NCI-H748 (cell line): Measurements from ENCODE around the gene RTP4.

Experiments used
- DNase-seq: peaks from one replicate; lab custom pipeline; 2025; ENCODE audit not compliant: unreplicated experiment; lab: John Stamatoyannopoulos, UW

Gene RTP4

DNA sequence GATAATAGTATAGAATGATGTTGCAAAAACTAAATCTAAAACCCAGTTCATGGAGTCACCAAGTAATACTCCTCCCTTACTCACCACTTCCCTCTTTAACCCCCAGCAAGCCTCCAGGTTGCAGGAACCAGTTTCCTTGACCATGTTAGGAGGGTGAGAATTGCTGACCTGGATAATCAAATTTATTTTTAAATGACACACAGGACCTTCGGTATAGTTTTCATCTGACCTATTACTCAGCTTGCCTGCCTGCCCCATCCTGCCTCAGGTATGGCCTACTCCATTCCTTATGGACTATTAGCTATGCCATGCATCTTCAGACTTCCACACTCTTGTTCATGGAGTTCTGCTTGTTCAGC lies 883 bp downstream of the RTP4 start:
- DNase-seq, result no peak

DNA sequence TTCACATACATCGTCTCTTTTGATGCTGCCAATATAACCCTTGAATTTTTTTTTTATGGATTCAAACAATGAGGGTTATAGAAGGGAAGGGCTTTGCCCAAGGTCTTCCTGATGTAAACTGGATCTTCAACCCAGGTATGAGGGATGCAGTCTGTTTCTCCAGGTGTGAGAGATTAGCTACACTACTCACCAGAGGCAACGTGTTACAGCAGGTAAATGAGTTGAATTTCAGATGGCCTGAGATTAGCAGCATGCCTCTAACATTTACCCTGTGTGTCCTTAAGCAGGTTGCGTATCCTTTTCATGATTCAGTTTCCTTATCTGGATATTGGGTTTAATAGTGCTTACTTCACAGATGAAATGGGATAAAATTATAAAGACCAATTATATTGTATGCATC lies 1.9 kb downstream of the RTP4 start:
- no peak for DNase-seq

DNA sequence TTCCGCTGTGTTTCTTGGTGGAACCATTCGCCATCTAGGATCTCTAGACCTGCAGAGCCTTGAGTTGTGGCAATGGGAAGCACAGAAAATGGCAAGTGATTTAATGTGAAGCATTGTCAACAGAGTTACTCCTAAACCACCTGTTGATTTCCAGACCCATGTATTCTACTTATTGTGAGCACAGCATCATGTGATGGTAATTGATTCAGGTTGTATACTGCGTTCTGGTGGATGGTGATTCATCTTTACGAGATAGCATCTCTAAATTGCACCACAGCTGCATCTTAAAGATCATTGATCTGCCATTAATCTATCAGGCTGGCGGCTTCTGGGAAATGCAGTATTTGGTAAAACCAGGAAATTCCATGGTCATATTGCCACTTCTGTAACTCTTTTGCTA lies 7.4 kb downstream of the RTP4 start:
- DNase-seq, result no peak

DNA sequence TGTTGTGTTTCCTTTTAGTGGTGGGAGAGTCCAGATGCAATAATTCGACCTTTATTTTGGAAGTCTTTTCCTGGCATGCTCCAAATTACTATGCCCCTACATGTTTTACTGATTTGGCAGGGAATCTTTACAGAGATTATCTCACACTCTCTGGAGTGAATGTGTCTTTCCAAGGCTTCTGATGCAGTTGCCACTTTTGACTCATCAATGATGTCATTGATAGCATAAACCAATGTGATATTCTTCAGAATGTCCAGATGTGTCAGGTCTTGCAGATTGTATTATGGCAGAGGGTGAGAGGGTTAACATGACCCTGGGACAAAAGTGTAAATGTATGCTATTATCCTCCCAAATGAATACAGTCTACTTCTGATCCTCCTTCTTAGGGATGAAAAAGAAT lies 9.7 kb downstream of the RTP4 start:
- DNase-seq, result no peak

DNA sequence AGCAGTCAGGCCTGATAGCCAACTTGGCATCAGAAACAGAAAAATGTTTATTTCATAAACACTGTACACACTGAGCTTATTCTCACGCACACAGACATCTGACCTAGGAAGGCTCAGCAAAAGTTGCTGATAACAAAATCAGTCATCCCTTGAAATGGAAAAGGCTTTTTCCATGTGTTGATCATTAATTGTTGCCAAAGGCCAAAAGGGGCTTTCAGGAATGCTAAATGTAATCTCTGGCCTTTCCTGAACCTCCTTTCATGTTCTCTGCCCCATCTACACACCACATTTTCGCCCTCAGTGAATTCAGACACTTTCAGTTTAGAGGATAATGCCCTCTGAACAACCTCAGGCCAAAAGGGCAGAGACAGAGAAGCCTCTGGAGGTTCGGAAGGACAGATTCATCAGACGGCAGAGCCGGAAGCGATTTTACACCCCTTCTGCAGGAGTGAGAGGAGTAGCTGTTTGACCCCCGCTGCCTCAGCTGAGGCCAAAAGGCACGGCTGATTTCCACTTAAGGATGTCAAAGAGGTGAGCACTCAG lies 14.5 kb downstream of the RTP4 start:
- DNase-seq, result no peak

DNA sequence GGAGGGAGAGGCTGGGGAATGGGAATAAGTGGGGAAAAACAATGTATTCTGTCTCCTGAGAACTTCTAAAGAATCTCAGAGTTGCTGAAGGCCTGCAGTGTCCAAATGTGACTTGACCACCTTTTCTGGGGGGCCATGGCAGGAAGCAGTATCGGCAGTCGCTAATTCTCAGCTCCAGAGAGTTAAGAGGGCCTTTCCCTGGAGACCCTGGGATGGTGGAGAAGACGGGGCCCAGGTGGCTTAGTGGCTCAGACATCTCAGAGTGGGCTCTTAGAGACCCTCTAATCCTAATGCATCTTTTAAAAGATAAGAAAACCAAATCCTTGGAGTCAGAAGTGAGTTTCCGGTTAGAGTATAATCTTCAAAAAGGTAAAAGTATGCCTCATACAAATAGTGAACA lies 15.1 kb downstream of the RTP4 start:
- no peak for DNase-seq

DNA sequence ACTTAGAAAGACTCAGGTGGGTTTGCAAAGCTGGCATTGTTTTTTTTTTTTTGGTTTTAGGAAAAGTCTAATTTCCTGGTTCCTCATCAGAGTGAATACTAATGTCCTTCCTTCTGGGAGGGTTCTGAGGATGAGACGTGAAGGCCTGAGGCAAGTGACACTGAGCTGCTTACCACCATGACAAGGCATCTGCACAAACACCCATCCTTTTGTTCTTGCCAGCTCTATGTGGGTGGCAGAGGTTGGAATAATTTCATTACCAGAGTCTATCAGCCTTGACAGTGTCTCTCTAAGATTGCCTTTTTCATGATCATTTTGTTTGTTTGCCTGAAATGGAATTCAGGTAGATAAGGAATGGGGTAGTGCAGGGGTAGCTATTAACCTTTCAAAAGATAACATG lies 17.1 kb downstream of the RTP4 start:
- no peak for DNase-seq

DNA sequence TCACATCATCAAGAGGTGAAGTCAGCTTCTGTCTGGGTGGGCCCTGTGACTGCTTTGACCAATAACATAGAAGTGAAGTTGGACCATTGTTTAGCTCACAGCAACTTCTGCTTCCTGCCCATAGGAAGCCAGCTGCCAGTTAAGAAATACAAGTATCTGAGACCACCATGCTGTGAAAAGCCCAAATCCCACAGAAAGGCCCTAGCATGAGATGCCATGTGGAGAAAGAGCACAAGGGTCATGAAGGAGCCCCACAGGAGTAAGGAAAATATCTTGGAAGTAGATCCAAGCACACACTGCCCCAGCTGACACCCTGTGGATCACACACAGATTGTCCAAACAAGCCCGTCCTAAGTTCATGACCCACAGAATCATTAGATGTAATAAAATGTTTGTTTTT lies 28.5 kb downstream of the RTP4 start:
- DNase-seq, result no peak

DNA sequence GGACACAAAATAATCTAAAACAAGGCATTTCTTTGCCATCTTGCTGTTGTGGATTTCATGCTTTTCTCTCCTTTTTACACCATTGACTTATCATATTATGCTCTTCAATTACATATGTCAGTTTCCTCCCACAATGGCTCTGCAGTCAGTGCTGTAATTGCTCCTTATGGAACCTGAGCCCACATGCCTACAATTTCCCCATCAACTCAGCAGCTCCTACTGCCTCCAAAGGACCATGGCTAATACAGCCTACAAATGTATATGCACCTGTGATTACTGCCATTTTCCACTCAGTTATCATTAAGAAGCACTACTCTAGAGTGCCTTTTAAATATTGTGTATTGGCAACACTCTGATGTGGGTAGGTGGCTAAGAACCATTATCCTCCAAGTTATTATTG lies 30.8 kb downstream of the RTP4 start:
- no peak for DNase-seq

DNA sequence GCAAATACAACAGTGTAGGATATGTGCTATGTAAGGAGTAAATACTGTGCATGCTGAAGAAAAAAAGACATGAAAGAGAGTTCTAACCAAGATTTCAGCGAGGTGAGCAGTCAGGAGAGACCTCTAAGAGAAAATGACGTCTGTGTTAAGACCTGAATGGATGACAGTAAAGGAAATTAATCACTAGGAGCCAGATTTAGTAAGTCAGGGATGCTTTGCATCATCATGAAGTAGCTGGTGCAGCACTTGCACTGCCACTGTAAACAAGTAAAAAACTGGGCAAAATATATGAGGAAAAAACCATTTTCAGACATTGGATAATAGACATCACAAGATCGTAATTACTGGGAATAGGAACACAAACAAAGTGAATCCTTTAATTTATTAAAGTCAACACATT lies 32.6 kb downstream of the RTP4 start:
- DNase-seq, result no peak

DNA sequence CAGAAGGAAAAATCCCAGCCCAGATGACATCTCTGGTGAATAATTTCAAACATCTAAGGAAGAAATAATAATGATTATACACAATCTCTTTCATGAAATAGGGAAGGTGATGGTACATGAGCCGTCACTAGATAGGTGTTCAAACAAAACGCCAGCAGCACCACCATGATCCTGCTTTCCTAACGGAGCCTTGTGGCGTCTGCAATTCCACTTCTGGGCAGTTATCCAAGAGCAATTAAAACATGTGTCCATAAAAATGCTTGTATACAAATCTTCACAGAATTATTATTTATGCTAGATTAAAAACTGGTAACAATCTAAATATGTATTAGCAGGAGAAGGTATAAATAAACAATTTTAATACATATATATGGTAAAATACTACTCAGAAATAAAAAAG lies 33.7 kb downstream of the RTP4 start:
- no peak for DNase-seq

DNA sequence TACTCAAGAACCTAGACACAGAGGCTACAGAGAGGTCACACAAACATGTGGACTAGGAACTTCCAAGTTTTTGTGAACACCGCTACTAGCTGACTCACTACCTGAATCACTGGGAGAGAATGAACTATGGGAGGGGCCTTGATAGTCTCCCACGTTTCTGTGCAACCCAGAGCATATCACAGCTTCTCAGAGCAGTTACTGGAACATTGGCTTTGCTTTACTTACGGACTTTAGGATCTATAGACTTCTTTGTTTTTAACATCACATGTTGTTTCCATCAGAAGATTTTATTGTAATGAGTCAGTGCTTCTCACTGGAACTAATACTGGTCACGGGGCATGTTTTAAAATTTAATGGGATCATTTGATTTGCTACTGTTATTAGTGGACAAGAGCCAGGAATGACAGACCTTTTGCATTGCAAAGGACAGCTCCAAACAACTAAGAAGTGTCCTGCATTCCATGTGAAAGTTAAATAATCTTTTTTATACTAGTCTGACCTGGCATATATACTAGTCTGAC lies 35.6 kb downstream of the RTP4 start:
- DNase-seq, result no peak

DNA sequence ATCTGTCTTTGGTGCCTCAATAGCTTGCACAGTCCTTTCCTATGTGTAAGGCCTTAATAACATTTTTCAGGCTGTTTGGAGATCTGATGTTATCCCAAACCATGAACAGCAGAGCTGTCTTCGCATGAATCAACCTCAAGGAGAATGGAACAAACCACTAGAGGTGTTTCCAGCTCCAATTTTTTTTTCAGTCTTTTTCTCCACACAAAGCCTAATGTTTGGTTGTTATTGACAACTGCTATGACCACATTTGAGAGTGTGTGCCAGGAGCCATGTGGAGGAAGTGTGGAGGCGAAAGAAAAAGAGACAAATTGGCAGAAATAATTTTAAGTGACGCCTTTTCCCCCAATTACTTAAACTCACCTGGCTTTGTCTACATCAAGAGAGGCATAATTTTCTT lies 38.7 kb downstream of the RTP4 start:
- no peak for DNase-seq

DNA sequence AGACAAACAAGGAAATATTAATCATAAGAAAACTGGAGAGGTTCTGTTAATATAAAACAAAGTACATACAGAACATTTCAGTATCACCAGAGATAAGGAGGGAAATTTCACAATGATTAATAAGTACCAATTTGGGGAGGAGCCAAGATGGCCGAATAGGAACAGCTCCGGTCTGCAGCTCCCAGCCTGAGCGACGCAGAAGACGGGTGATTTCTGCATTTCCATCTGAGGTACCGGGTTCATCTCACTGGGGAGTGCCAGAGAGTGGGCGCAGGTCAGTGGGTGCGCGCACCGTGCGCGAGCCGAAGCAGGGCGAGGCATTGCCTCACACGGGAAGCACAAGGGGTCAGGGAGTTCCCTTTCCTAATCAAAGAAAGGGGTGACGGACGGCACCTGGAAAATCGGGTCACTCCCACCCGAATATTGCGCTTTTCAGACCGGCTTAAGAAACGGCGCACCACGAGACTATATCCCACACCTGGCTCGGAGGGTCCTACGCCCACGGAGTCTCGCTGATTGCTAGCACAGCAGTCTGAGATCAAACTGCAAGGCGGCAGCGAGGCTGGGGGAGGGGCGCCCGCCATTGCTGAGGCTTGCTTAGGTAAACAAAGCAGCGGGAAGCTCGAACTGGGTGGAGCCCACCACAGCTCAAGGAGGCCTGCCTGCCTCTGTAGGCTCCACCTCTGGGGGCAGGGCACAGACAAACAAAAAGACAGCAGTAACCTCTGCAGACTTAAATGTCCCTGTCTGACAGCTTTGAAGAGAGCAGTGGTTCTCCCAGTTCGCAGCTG lies 44.0 kb downstream of the RTP4 start:
- peak; percentile 9 for DNase-seq
